K562 (cell line): ENCODE results near the gene FMN1.

Experiments used
- ARID1B ChIP-seq: fragments of 450-650 bp; IDR thresholded peaks from 2 replicates; pipeline ENCODE4 v1.6.1; 2016; ENCODE audit warnings: antibody characterized with exemption, mild to moderate bottlenecking, inconsistent platforms
- BRCA1 ChIP-seq, 2 experiments: fragments of 450-650 bp in 1 of 2; sonication (generic) in 1 of 2; formaldehyde crosslinking in 1 of 2; IDR thresholded peaks; 2 replicates each; pipeline versions ENCODE4 v1.5.0 to v1.6.1; 2017 to 2020; ENCODE audit warnings: mild to moderate bottlenecking in 1 of 2, missing genetic modification reagents in 1 of 2
- FOXK1 ChIP-seq: sonication (generic); formaldehyde crosslinking; IDR thresholded peaks from 2 replicates; pipeline ENCODE4 v1.8.0; 2022; ENCODE audit warnings: missing genetic modification reagents, mild to moderate bottlenecking, borderline replicate concordance
- GATA2 ChIP-seq: sonication (generic); formaldehyde crosslinking; IDR thresholded peaks from 2 replicates; pipeline ENCODE4 v1.4.0; 2020; ENCODE audit warnings: mild to moderate bottlenecking, missing genetic modification reagents
- JUNB ChIP-seq: fragments of 450-650 bp; formaldehyde crosslinking; conservative IDR thresholded peaks from 2 replicates; pipeline ENCODE4 v1.4.0; 2020; ENCODE audit warnings: mild to moderate bottlenecking
- POLR2A ChIP-seq: fragments of 450-650 bp; conservative IDR thresholded peaks from 2 replicates; pipeline ENCODE4 v1.6.1; 2016
- SP1 ChIP-seq: sonication (generic); formaldehyde crosslinking; IDR thresholded peaks from 2 replicates; pipeline ENCODE4 v1.8.1; 2022; ENCODE audit warnings: mild to moderate bottlenecking, missing genetic modification reagents
- TAF15 ChIP-seq: fragments of 200-400 bp; formaldehyde crosslinking; IDR thresholded peaks from 2 replicates; pipeline ENCODE4 v1.6.1; 2017; ENCODE audit warnings: mild to moderate bottlenecking, low read depth, low read length, moderate library complexity
- TSC22D4 ChIP-seq: fragments of 450-650 bp; IDR thresholded peaks from 2 replicates; pipeline ENCODE4 v1.6.1; 2016; ENCODE audit warnings: missing genetic modification characterization, missing biosample characterization, control low read depth
- ZNF174 ChIP-seq: fragments of 250-450 bp; sonication (Bioruptor Pico); IDR thresholded peaks from 2 replicates; pipeline ENCODE4 v1.4.0; 2020; ENCODE audit warnings: mild to moderate bottlenecking
- ZNF274 ChIP-seq: IDR thresholded peaks from 2 replicates; pipeline ENCODE4 v1.6.1; 2011; ENCODE audit warnings: low read depth, mild to moderate bottlenecking, low read length, moderate library complexity, borderline replicate concordance
- ZZZ3 ChIP-seq: fragments of 450-650 bp; IDR thresholded peaks from 2 replicates; pipeline ENCODE4 v1.6.1; 2016; ENCODE audit warnings: antibody characterized with exemption, mild to moderate bottlenecking, moderate library complexity
- TF ChIP-seq, protein P1 (sequence below), 3 experiments: IDR thresholded peaks in 2 of 3; conservative IDR thresholded peaks in 1 of 3; 2 replicates each; pipeline ENCODE4 v1.5.1; 2011 to 2012; ENCODE audit warnings: low read length in 3 of 3, mild to moderate bottlenecking in 3 of 3, control low read depth in 2 of 3, improper control_type of control experiment in 1 of 3, inconsistent platforms in 1 of 3, low read depth in 1 of 3, mixed read lengths in 1 of 3, moderate library complexity in 1 of 3; ENCODE audit not compliant: insufficient read depth in 2 of 3
- TF ChIP-seq, protein P2 (sequence below): fragments of 250-450 bp; sonication (Bioruptor Pico); IDR thresholded peaks from 2 replicates; pipeline ENCODE4 v1.8.0; 2021; ENCODE audit warnings: moderate library complexity, mild to moderate bottlenecking, inconsistent platforms

DNA sequence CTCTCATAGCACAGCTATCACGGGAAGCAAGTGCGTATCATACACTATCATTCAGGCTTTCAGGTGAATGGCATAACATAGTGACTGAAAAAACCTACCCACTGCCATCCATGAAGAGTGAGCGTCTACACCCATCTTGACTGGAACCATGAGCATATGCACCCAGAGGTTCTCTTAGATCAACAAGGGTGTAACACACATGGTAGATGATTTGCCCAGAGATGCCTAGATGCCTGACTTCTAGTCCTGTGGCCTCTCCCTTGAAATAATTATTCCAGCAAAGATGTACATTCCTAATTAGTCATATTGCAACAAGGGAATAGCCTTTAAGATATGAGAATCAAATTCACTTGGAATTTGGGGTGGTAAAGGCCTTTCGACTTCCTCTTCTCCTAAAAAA, 248.3 kb downstream of the FMN1 start:
- TF ChIP-seq BRCA1 (IDR thresholded peaks at IDR 0.05) (no peak), BRCA1 (CRISPR knock-in tag; IDR thresholded peaks at IDR 0.05) (no peak), ARID1B (no peak), POLR2A (no peak), TAF15 (no peak), GATA2 (CRISPR knock-in tag) (no peak), JUNB (CRISPR knock-in tag) (no peak), ZNF274 (no peak), TSC22D4 (no peak), SP1 (CRISPR knock-in tag) (no peak), ZNF174 (no peak), FOXK1 (CRISPR knock-in tag) (no peak), ZZZ3 (no peak)
- TF ChIP-seq, protein P1, sequence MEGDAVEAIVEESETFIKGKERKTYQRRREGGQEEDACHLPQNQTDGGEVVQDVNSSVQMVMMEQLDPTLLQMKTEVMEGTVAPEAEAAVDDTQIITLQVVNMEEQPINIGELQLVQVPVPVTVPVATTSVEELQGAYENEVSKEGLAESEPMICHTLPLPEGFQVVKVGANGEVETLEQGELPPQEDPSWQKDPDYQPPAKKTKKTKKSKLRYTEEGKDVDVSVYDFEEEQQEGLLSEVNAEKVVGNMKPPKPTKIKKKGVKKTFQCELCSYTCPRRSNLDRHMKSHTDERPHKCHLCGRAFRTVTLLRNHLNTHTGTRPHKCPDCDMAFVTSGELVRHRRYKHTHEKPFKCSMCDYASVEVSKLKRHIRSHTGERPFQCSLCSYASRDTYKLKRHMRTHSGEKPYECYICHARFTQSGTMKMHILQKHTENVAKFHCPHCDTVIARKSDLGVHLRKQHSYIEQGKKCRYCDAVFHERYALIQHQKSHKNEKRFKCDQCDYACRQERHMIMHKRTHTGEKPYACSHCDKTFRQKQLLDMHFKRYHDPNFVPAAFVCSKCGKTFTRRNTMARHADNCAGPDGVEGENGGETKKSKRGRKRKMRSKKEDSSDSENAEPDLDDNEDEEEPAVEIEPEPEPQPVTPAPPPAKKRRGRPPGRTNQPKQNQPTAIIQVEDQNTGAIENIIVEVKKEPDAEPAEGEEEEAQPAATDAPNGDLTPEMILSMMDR (IDR thresholded peaks at IDR 0.05 in 2 of 3, conservative IDR thresholded peaks at IDR 0.05 in 1 of 3; ENCODE audit: insufficient read depth in 2 of 3, low read depth in 1 of 3, low read length in 3 of 3) = no peak
- TF ChIP-seq, protein P2, sequence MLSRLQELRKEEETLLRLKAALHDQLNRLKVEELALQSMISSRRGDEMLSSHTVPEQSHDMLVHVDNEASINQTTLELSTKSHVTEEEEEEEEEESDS (CRISPR knock-in tag) = no peak
